HepG2 (cell line): ENCODE data around the gene MS4A10. TPM values are rescaled to one million over a fixed set of nuclear protein-coding genes. Genes with fewer than 3 reads are reported as not detected.

Experiments
- ATAC-seq: fragments of 200-7000 bp; cut with Tn5 transposase; 3 replicates; pipeline ENCODE4 v1.9.1; 2020; ENCODE audit warnings: mild to moderate bottlenecking, moderate library complexity
- BruUV-seq: library from RNA; stranded (reverse); fragments of 400-500 nt; replicated peaks from 2 replicates; lab custom pipeline; 2021; lab: Mats Ljungman, UMichigan
- CTCF ChIA-PET: fragments of 300-600 bp; formaldehyde crosslinking; extraction: SDS; loops from one replicate; lab custom pipeline; 2021; ENCODE audit warnings: low total read pairs, inconsistent platforms, low intra/inter-chr PET ratio; lab: Yijun Ruan, JAX
- POLR2A ChIA-PET: fragments of 350-600 bp; sonication (Branson Sonifier 250); formaldehyde crosslinking; loops from one replicate; lab custom pipeline; 2020; ENCODE audit warnings: antibody characterized with exemption, inconsistent platforms; lab: Yijun Ruan, JAX
- DNase-seq: peaks from one replicate; pipeline ENCODE4 v3.0.0-alpha.2; 2015; ENCODE audit warnings: low spot score
- FAIRE-seq: peaks from 3 replicates; lab custom pipeline; 2011; peaks lifted over from hg19 to GRCh38; lab: Jason Lieb, UNC
- H2AFZ ChIP-seq: one replicate; pipeline ENCODE4 v1.6.1; 2011; ENCODE audit warnings: low read length, inconsistent platforms
- H3K27ac ChIP-seq: fragments of 300-600 bp; 3 replicates; pipeline ENCODE4 v1.8.0; 2011; ENCODE audit warnings: mixed run types, mild to moderate bottlenecking, mixed read lengths, low read length, inconsistent platforms; ENCODE audit not compliant: insufficient read depth; ENCODE audit errors: extremely low read length
- H3K27me3 ChIP-seq, 2 experiments: fragments of 200-600 bp in 1 of 2; 2 replicates in 1 of 2; 3 replicates in 1 of 2; pipeline versions ENCODE4 v1.6.0 to v1.8.0; 2011; ENCODE audit warnings: low read length in 2 of 2, mild to moderate bottlenecking in 2 of 2, moderate library complexity in 2 of 2, inconsistent platforms in 1 of 2; ENCODE audit not compliant: insufficient read depth in 2 of 2, control insufficient read depth in 1 of 2
- H3K36me3 ChIP-seq, 2 experiments: fragments of 200-600 bp in 1 of 2; replicated peaks in 1 of 2; 2 replicates in 1 of 2; 3 replicates in 1 of 2; pipeline versions ENCODE4 v1.5.1 to v1.8.0; 2011; ENCODE audit warnings: low read length in 2 of 2, inconsistent platforms in 1 of 2; ENCODE audit not compliant: insufficient read depth in 2 of 2, control insufficient read depth in 1 of 2
- H3K4me1 ChIP-seq: 2 replicates; pipeline ENCODE4 v1.5.1; 2012; ENCODE audit warnings: low read length, inconsistent platforms; ENCODE audit not compliant: insufficient read depth
- H3K4me2 ChIP-seq: 2 replicates; pipeline ENCODE4 v1.6.0; 2011; ENCODE audit warnings: low read depth, low read length, inconsistent platforms
- H3K4me3 ChIP-seq, 3 experiments: fragments of 200-600 bp in 1 of 3; sonication (generic), shearing (Covaris generic) in 1 of 3; replicated peaks in 1 of 3; 2 replicates each; pipeline ENCODE4 v1.5.1; 2011 to 2016; ENCODE audit warnings: low read length in 3 of 3, inconsistent platforms in 2 of 3, low read depth in 2 of 3, mild to moderate bottlenecking in 2 of 3, control low read depth in 1 of 3, mixed read lengths in 1 of 3; ENCODE audit not compliant: insufficient read depth in 1 of 3
- H3K79me2 ChIP-seq: one replicate; pipeline ENCODE4 v1.6.1; 2011; ENCODE audit warnings: low read length, inconsistent platforms; ENCODE audit not compliant: insufficient read depth
- H3K9ac ChIP-seq: 2 replicates; pipeline ENCODE4 v1.6.0; 2011; ENCODE audit warnings: mild to moderate bottlenecking, low read depth, low read length, inconsistent platforms; ENCODE audit not compliant: insufficient read depth
- H3K9me3 ChIP-seq: 2 replicates; pipeline ENCODE4 v1.5.1; 2012; ENCODE audit warnings: mild to moderate bottlenecking, low read length
- H4K20me1 ChIP-seq: 2 replicates; pipeline ENCODE4 v1.6.0; 2011; ENCODE audit warnings: inconsistent platforms, mild to moderate bottlenecking, low read length, moderate library complexity; ENCODE audit not compliant: insufficient read depth
- CEBPB ChIP-seq: IDR thresholded peaks from 2 replicates; pipeline ENCODE4 v1.6.1; 2011; ENCODE audit warnings: low read depth, low read length, improper control_type of control experiment, borderline replicate concordance
- CENPX ChIP-seq: sonication (generic); formaldehyde crosslinking; IDR thresholded peaks from 2 replicates; pipeline ENCODE4 v1.9.0; 2021; ENCODE audit warnings: mild to moderate bottlenecking, missing genetic modification reagents, moderate library complexity
- HIVEP1 ChIP-seq: sonication (generic); formaldehyde crosslinking; IDR thresholded peaks from 2 replicates; pipeline ENCODE4 v1.4.0; 2020; ENCODE audit warnings: mild to moderate bottlenecking, missing genetic modification reagents
- NFATC3 ChIP-seq: sonication (generic); formaldehyde crosslinking; IDR thresholded peaks from 2 replicates; pipeline ENCODE4 v1.5.1; 2020; ENCODE audit warnings: mild to moderate bottlenecking, missing genetic modification reagents
- NR2C2 ChIP-seq: sonication (generic); formaldehyde crosslinking; IDR thresholded peaks from 2 replicates; pipeline ENCODE4 v1.4.0; 2020; ENCODE audit warnings: missing genetic modification reagents, mild to moderate bottlenecking, moderate library complexity, borderline replicate concordance
- SMC3 ChIP-seq: IDR thresholded peaks from 2 replicates; pipeline ENCODE4 v1.6.1; 2011; ENCODE audit warnings: low read length, improper control_type of control experiment
- ZBTB42 ChIP-seq: sonication (generic); formaldehyde crosslinking; IDR thresholded peaks from 2 replicates; pipeline ENCODE4 v1.5.0; 2020; ENCODE audit warnings: mild to moderate bottlenecking, missing genetic modification reagents
- ZNF121 ChIP-seq: sonication (generic); formaldehyde crosslinking; IDR thresholded peaks from 2 replicates; pipeline ENCODE4 v1.5.0; 2020; ENCODE audit warnings: mild to moderate bottlenecking, missing genetic modification reagents
- ZNF232 ChIP-seq: sonication (generic); formaldehyde crosslinking; IDR thresholded peaks from 2 replicates; pipeline ENCODE4 v1.4.0; 2020; ENCODE audit warnings: missing genetic modification reagents, borderline replicate concordance
- ZNF512 ChIP-seq: sonication (generic); formaldehyde crosslinking; IDR thresholded peaks from 2 replicates; pipeline ENCODE4 v1.4.0; 2020; ENCODE audit warnings: mild to moderate bottlenecking, missing genetic modification reagents
- ZNF790 ChIP-seq: sonication (generic); formaldehyde crosslinking; IDR thresholded peaks from 2 replicates; pipeline ENCODE4 v1.8.0; 2022; ENCODE audit warnings: missing genetic modification reagents, mild to moderate bottlenecking, borderline replicate concordance
- ZNF879 ChIP-seq: sonication (generic); formaldehyde crosslinking; IDR thresholded peaks from 2 replicates; pipeline ENCODE4 v1.8.1; 2023; ENCODE audit warnings: missing genetic modification reagents
- WGBS: methylation state at CpG from one replicate; pipeline ENCODE4 v1.1.6; 2017; ENCODE audit warnings: low lambda C conversion rate; 5-methylcytosine and 5-hydroxymethylcytosine counted together
- in situ Hi-C: cut with HindIII; loops from 2 replicates; pipeline ENCODE4 v1.10.0; 2017; ENCODE audit warnings: low pct_unique_long_range_greater_than_20kb; ENCODE audit not compliant: extremely low pct_ligation_motif_present
- intact Hi-C: fragments of 100-400 bp; cut with micrococcal nuclease; formaldehyde crosslinking; loops from one replicate; pipeline ENCODE4 v1.10.0; 2022; ENCODE audit not compliant: unreplicated experiment
- polyA plus RNA-seq, 8 experiments: library from polyadenylated mRNA; depleted of rRNA in 3 of 8; stranded (reverse) in 7 of 8; unstranded in 1 of 8; fragments of >200 nt; fragmentation: Illumina TruSeq in 4 of 8; extraction: Trizol in 4 of 8; gene quantifications; 2 replicates each; pipeline versions ENCODE4 v1.2.1 to v1.2.3, GENCODE V29; 2011 to 2016; ENCODE audit warnings: low read depth in 4 of 8, missing spikeins in 1 of 8, mixed read lengths in 1 of 8; ENCODE audit not compliant: insufficient read depth in 1 of 8
- total RNA-seq, 5 experiments: library from RNA; depleted of rRNA; stranded (reverse); fragments of >200 nt; fragmentation: Illumina TruSeq; extraction: Trizol; gene quantifications; 2 replicates each; pipeline ENCODE4 v1.2.3, GENCODE V29; 2016; ENCODE audit warnings: low read depth in 1 of 5
- TF ChIP-seq, protein P1 (sequence below): sonication (generic); formaldehyde crosslinking; IDR thresholded peaks from 2 replicates; pipeline ENCODE4 v1.9.0; 2021; ENCODE audit warnings: missing genetic modification reagents, borderline replicate concordance
- TF ChIP-seq, protein P2 (sequence below): sonication (generic); formaldehyde crosslinking; IDR thresholded peaks from 2 replicates; pipeline ENCODE4 v1.4.0; 2020; ENCODE audit warnings: missing genetic modification reagents, low read depth, mild to moderate bottlenecking, borderline replicate concordance
- TF ChIP-seq, protein P3 (sequence below): sonication (generic); formaldehyde crosslinking; IDR thresholded peaks from 2 replicates; pipeline ENCODE4 v1.5.0; 2020; ENCODE audit warnings: missing genetic modification reagents

MS4A10 gene
- total and polyA plus RNA-seq, 2 of the 13 experiments (the other 11 are each of a cell fraction or from before 2014, with no cell fraction given): not detected

DNA sequence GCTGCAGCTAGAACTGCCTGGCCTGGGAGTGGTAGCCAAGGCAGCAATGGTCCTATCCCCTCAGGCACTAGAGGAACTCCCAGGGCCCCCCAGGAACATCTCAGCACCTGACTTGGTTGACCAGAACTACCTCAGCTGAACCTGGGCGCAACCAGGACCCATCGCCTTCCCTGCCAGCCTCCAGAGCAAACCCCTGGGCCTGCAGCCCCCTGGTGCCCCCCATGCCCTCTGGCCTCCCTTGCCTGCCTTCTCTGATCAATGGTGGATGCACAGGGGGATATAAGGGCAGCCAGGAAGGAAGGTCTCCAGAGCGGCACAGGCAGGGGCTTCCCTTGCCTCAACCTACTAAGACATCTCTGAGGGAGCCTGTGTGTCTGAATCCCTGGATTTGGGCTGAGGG is 13.5 kb downstream of the MS4A10 start (continued):
- TF ChIP-seq, protein P1, sequence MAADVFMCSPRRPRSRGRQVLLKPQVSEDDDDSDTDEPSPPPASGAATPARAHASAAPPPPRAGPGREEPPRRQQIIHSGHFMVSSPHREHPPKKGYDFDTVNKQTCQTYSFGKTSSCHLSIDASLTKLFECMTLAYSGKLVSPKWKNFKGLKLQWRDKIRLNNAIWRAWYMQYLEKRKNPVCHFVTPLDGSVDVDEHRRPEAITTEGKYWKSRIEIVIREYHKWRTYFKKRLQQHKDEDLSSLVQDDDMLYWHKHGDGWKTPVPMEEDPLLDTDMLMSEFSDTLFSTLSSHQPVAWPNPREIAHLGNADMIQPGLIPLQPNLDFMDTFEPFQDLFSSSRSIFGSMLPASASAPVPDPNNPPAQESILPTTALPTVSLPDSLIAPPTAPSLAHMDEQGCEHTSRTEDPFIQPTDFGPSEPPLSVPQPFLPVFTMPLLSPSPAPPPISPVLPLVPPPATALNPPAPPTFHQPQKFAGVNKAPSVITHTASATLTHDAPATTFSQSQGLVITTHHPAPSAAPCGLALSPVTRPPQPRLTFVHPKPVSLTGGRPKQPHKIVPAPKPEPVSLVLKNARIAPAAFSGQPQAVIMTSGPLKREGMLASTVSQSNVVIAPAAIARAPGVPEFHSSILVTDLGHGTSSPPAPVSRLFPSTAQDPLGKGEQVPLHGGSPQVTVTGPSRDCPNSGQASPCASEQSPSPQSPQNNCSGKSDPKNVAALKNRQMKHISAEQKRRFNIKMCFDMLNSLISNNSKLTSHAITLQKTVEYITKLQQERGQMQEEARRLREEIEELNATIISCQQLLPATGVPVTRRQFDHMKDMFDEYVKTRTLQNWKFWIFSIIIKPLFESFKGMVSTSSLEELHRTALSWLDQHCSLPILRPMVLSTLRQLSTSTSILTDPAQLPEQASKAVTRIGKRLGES (CRISPR knock-in tag): no peak
- no peak for TF ChIP-seq ZNF879 (CRISPR knock-in tag)

DNA sequence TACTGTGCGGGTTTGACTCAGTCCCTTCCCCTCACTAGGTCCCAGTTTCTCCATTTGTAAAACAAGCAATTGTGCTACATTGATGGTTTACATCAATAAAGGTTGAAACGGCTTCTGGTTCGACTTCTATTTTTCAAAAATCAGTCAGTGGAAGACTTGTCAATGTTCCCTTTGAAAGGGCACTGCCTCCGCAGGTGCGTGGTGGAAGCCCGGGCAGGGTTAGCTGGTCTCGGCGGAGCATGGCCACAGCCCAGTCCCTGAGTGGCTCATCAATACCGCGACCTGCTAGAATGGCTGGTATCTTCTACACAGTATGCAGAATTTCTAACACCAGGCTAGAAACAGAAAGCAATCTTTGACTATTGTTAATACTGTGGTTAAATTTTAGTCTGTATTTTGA is 16.1 kb downstream of the MS4A10 start:
- Histone ChIP-seq H3K9ac (no peak overlapping the region), H3K4me1 (no peaks in the 10 kb centered on the region), H3K27me3 (peaks cover 0 to 21% of the 10 kb centered on the region in 2 experiments; a peak in 3 of 5 replicates), H3K27ac (no peak overlapping the region), H2AFZ (no peak overlapping the region), H3K36me3 (no peaks in the 10 kb centered on the region), H3K4me2 (no peak overlapping the region), H3K4me3 (no peak overlapping the region), H3K79me2 (no peaks in the 10 kb centered on the region), H3K9me3 (no peaks in the 10 kb centered on the region), H4K20me1 (no peaks in the 10 kb centered on the region)
- WGBS: 33% methylated on average over 10 of the region's 10 CpGs
- FAIRE-seq: no peak
- POLR2A ChIA-PET: no interaction called here
- ATAC-seq: no peak
- CTCF ChIA-PET: no interaction called here
- in situ Hi-C loops (no loop called here), intact Hi-C loops (no loop called here)
- TF ChIP-seq ZNF790 (no peak), HIVEP1 (CRISPR knock-in tag) (no peak), ZBTB42 (CRISPR knock-in tag) (no peak), NR2C2 (CRISPR knock-in tag) (no peak), NFATC3 (no peak), SMC3 (no peak), CEBPB (no peak), ZNF232 (no peak), CENPX (no peak), ZNF121 (CRISPR knock-in tag) (no peak), ZNF512 (CRISPR knock-in tag) (no peak)
- TF ChIP-seq, protein P2, sequence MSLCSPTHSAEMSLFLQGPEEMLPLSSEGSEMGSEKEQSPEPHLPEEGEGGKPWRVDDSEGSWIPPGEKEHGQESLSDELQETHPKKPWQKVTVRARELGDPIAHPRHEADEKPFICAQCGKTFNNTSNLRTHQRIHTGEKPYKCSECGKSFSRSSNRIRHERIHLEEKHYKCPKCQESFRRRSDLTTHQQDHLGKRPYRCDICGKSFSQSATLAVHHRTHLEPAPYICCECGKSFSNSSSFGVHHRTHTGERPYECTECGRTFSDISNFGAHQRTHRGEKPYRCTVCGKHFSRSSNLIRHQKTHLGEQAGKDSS (CRISPR knock-in tag): no peak
- TF ChIP-seq, protein P3, sequence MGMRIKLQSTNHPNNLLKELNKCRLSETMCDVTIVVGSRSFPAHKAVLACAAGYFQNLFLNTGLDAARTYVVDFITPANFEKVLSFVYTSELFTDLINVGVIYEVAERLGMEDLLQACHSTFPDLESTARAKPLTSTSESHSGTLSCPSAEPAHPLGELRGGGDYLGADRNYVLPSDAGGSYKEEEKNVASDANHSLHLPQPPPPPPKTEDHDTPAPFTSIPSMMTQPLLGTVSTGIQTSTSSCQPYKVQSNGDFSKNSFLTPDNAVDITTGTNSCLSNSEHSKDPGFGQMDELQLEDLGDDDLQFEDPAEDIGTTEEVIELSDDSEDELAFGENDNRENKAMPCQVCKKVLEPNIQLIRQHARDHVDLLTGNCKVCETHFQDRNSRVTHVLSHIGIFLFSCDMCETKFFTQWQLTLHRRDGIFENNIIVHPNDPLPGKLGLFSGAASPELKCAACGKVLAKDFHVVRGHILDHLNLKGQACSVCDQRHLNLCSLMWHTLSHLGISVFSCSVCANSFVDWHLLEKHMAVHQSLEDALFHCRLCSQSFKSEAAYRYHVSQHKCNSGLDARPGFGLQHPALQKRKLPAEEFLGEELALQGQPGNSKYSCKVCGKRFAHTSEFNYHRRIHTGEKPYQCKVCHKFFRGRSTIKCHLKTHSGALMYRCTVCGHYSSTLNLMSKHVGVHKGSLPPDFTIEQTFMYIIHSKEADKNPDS (CRISPR knock-in tag): no peak
- BruUV-seq: no TSS peak
- DNase-seq: no peak
